Hepatocyte (in vitro differentiated cells): ENCODE measurements around the gene KANK2. TPM values are rescaled to one million over a fixed set of nuclear protein-coding genes. Genes with fewer than 3 reads are reported as not detected.

ENCODE experiments used
- DNase-seq: peaks from one replicate; pipeline ENCODE4 v3.0.0-alpha.2; 2016; ENCODE audit warnings: low spot score
- H2AFZ ChIP-seq: fragments of 200-600 bp; sonication (generic); 2 replicates; pipeline ENCODE4 v1.6.0; 2016; ENCODE audit warnings: antibody characterized with exemption, mild to moderate bottlenecking
- H3K27ac ChIP-seq: fragments of 200-600 bp; sonication (generic); 2 replicates; pipeline ENCODE4 v1.5.1; 2016; ENCODE audit warnings: mild to moderate bottlenecking
- H3K27me3 ChIP-seq: fragments of 200-600 bp; sonication (generic); 2 replicates; pipeline ENCODE4 v1.6.1; 2016
- H3K36me3 ChIP-seq: fragments of 200-600 bp; sonication (generic); replicated peaks from 2 replicates; pipeline ENCODE4 v1.5.1; 2016; ENCODE audit warnings: low read depth; ENCODE audit not compliant: insufficient read depth
- H3K4me1 ChIP-seq: fragments of 200-600 bp; sonication (generic); 2 replicates; pipeline ENCODE4 v1.5.1; 2016; ENCODE audit warnings: mild to moderate bottlenecking, moderate library complexity; ENCODE audit not compliant: insufficient read depth
- H3K4me2 ChIP-seq: fragments of 200-600 bp; sonication (generic); 2 replicates; pipeline ENCODE4 v1.6.0; 2016
- H3K4me3 ChIP-seq: fragments of 200-600 bp; sonication (generic); 2 replicates; pipeline ENCODE4 v1.5.1; 2016; ENCODE audit warnings: mild to moderate bottlenecking
- H3K79me2 ChIP-seq: fragments of 200-600 bp; sonication (generic); 2 replicates; pipeline ENCODE4 v1.6.0; 2017; ENCODE audit warnings: mild to moderate bottlenecking
- H3K9me2 ChIP-seq: fragments of 200-600 bp; sonication (generic); replicated peaks from 2 replicates; pipeline ENCODE4 v1.6.0; 2017; ENCODE audit warnings: mild to moderate bottlenecking; ENCODE audit not compliant: insufficient read depth
- H3K9me3 ChIP-seq: fragments of 200-600 bp; sonication (generic); 2 replicates; pipeline ENCODE4 v1.5.1; 2016; ENCODE audit warnings: low read depth, mild to moderate bottlenecking
- H4K20me1 ChIP-seq: fragments of 200-600 bp; sonication (generic); 2 replicates; pipeline ENCODE4 v1.6.0; 2016; ENCODE audit warnings: mild to moderate bottlenecking; ENCODE audit not compliant: insufficient read depth, poor library complexity, severe bottlenecking
- CTCF ChIP-seq: fragments of 200-600 bp; sonication (generic); IDR thresholded peaks from 2 replicates; pipeline ENCODE4 v1.5.1; 2016; ENCODE audit warnings: antibody characterized with exemption, mild to moderate bottlenecking; ENCODE audit not compliant: poor library complexity
- EZH2 ChIP-seq: fragments of 200-600 bp; sonication (generic); IDR thresholded peaks from 2 replicates; pipeline ENCODE4 v1.6.1; 2016; ENCODE audit warnings: antibody characterized with exemption, mild to moderate bottlenecking, borderline replicate concordance
- EZH2phosphoT487 ChIP-seq: fragments of 200-600 bp; sonication (generic); IDR thresholded peaks from one replicate; pipeline ENCODE4 v1.6.1; 2018; ENCODE audit warnings: antibody characterized with exemption, mild to moderate bottlenecking, low read depth, moderate library complexity; ENCODE audit not compliant: unreplicated experiment, severe bottlenecking
- WGBS: methylation state at CpG from one replicate; pipeline ENCODE4 v1.1.6; 2016; ENCODE audit warnings: low lambda C conversion rate; ENCODE audit errors: missing lambda C conversion rate; 5-methylcytosine and 5-hydroxymethylcytosine counted together
- polyA plus RNA-seq: library from polyadenylated mRNA; unstranded; fragments of >200 nt; fragmentation: Nextera tagmentation; extraction: Ambion mirVana; gene quantifications from 2 replicates; pipeline ENCODE4 v1.2.1, GENCODE V29; 2016
- total RNA-seq: library from RNA; depleted of rRNA; stranded (reverse); fragments of >200 nt; gene quantifications from 2 replicates; pipeline ENCODE4 v1.2.3, GENCODE V29; 2014

The KANK2 gene
- total and polyA plus RNA-seq, 2 experiments from 2014 or later: 39.6 to 60.3 TPM

- no peaks in the 10 kb centered on the region for H3K36me3 ChIP-seq
- H3K4me3 ChIP-seq: no peak overlapping the region
- no peaks in the 10 kb centered on the region for H3K79me2 ChIP-seq
- 97% methylated on average over 8 of the region's 8 CpGs for WGBS
- DNase-seq: no peak
- H3K9me2 ChIP-seq: no peaks in the 10 kb centered on the region
- no peak overlapping the region for H3K27ac ChIP-seq
- TF ChIP-seq EZH2phosphoT487 (no peak), CTCF (no peak), EZH2 (no peak)
- no peaks in the 10 kb centered on the region for H4K20me1 ChIP-seq
- H3K27me3 ChIP-seq: no peaks in the 10 kb centered on the region
- H2AFZ ChIP-seq: no peak overlapping the region
- no peaks in the 10 kb centered on the region for H3K9me3 ChIP-seq
- H3K4me2 ChIP-seq: no peak overlapping the region
- no peaks in the 10 kb centered on the region for H3K4me1 ChIP-seq
These were observed 23.7 kb downstream of the KANK2 start for GRCh38 chr19:11173516-11174155.

GRCh38 chr19:11172576-11172975 is 24.8 kb downstream of the KANK2 start:
- Histone ChIP-seq H4K20me1 (no peaks in the 10 kb centered on the region), H3K27me3 (no peaks in the 10 kb centered on the region), H3K36me3 (no peaks in the 10 kb centered on the region), H3K4me1 (no peaks in the 10 kb centered on the region), H3K4me3 (no peak overlapping the region), H3K79me2 (no peaks in the 10 kb centered on the region), H3K27ac (no peak overlapping the region), H3K9me3 (no peaks in the 10 kb centered on the region), H2AFZ (no peak overlapping the region), H3K9me2 (no peaks in the 10 kb centered on the region), H3K4me2 (no peak overlapping the region)
- no peak for DNase-seq
- TF ChIP-seq CTCF: no peak
- TF ChIP-seq EZH2: no peak
- no peak for TF ChIP-seq EZH2phosphoT487
- 96% methylated on average over 6 of the region's 6 CpGs for WGBS

DNA sequence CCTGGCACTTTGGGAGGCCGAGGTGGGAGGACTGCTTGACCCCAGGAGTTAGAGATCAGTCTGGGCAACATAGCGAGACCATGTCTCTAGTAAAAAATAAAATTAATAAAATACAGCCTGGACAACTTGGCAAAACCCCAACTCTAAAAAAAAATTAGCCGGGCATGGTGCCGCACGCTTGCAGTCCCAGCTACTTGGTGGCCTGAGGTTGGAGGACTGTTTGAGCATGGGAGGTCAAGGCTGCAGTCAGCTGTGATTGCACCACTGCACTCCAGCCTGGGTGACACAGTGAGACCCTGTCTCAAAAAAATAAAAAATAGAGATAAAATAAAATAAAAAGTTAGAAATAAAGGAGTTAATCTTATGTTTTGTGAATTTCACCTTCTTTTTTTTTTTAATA is 26.2 kb downstream of the KANK2 start:
- no peaks in the 10 kb centered on the region for H3K9me2 ChIP-seq
- 88% methylated on average over 5 of the region's 5 CpGs for WGBS

More for the DNA sequence above, 26.2 kb downstream of the KANK2 start:
- H3K4me2 ChIP-seq: no peak overlapping the region
- H3K79me2 ChIP-seq: no peaks in the 10 kb centered on the region
- no peak overlapping the region for H3K4me3 ChIP-seq
- H3K9me3 ChIP-seq: no peaks in the 10 kb centered on the region
- H3K36me3 ChIP-seq: no peaks in the 10 kb centered on the region
- DNase-seq: no peak
- no peaks in the 10 kb centered on the region for H3K27me3 ChIP-seq
- H3K4me1 ChIP-seq: no peaks in the 10 kb centered on the region
- no peaks in the 10 kb centered on the region for H4K20me1 ChIP-seq
- TF ChIP-seq CTCF: no peak
- no peak overlapping the region for H2AFZ ChIP-seq
- no peak overlapping the region for H3K27ac ChIP-seq
